Vagina (tissue), 2 donors: ENCODE data around the gene SLC2A10. TPM values are rescaled to one million over a fixed set of nuclear protein-coding genes. Genes with fewer than 3 reads are reported as not detected.

Experiments used
- DNase-seq, 2 donors: peaks; one replicate each; pipeline ENCODE4 v3.0.0-alpha.2; 2017; ENCODE audit errors: extremely low spot score in 2 of 2
- H3K27ac ChIP-seq: fragments of 200-600 bp; sonication (generic); one replicate; pipeline ENCODE4 v1.5.1; 2019
- H3K27me3 ChIP-seq: fragments of 200-600 bp; sonication (generic); one replicate; pipeline ENCODE4 v1.5.1; 2019
- H3K36me3 ChIP-seq, 2 donors: fragments of 200-600 bp; sonication (generic); one replicate each; pipeline ENCODE4 v1.5.1; 2017 to 2019
- H3K4me1 ChIP-seq: fragments of 200-600 bp; sonication (generic); one replicate; pipeline ENCODE4 v1.5.1; 2019
- H3K4me3 ChIP-seq, 2 donors: fragments of 200-600 bp; sonication (generic); 1 replicate in 1 of 2; 2 replicates in 1 of 2; pipeline ENCODE4 v1.5.1; 2016 to 2019
- H3K9me3 ChIP-seq: fragments of 200-600 bp; sonication (generic); one replicate; pipeline ENCODE4 v1.5.1; 2019
- CTCF ChIP-seq, 3 experiments: fragments of 450-650 bp in 2 of 3; fragments of 200-600 bp in 1 of 3; sonication (generic) in 1 of 3; IDR thresholded peaks; one replicate each; pipeline ENCODE4 v1.5.1; 2017 to 2019; ENCODE audit warnings: antibody characterized with exemption in 3 of 3, mild to moderate bottlenecking in 2 of 3, moderate library complexity in 2 of 3
- POLR2A ChIP-seq, 2 donors: fragments of 450-650 bp; IDR thresholded peaks; one replicate each; pipeline ENCODE4 v1.6.1; 2017; ENCODE audit warnings: antibody characterized with exemption in 2 of 2, mild to moderate bottlenecking in 2 of 2, moderate library complexity in 2 of 2
- POLR2AphosphoS5 ChIP-seq, 2 donors: sonication (generic); formaldehyde crosslinking; IDR thresholded peaks; one replicate each; pipeline ENCODE4 v1.9.0; 2017; ENCODE audit warnings: antibody characterized with exemption in 2 of 2, mild to moderate bottlenecking in 2 of 2, low read depth in 1 of 2; ENCODE audit not compliant: insufficient read depth in 1 of 2
- intact Hi-C: fragments of 100-400 bp; cut with DNase I; formaldehyde crosslinking; loops from one replicate; pipeline ENCODE4 v1.15.1; 2023
- total RNA-seq: library from RNA; depleted of rRNA; stranded (reverse); fragments of >200 nt; gene quantifications from one replicate; pipeline ENCODE4 v1.2.3, GENCODE V29; 2016

The SLC2A10 gene
- total RNA-seq, 1 donor from 2014 or later = 21.6 TPM

GRCh38 chr20:46688151-46689081 lies 21.0 kb upstream of the SLC2A10 start:
- peak overlapping the region; percentile 93 for H3K27ac ChIP-seq
- H3K27me3 ChIP-seq = no peaks in the 10 kb centered on the region
- peaks cover 0 to 12% of the 10 kb centered on the region in 2 donors for H3K36me3 ChIP-seq
- H3K4me1 ChIP-seq = peaks cover 49% of the 10 kb centered on the region
- no peaks in the 10 kb centered on the region for H3K9me3 ChIP-seq
- TF ChIP-seq POLR2AphosphoS5 (IDR thresholded peaks at IDR 0.05; ENCODE audit: insufficient read depth in 1 of 2, low read depth in 1 of 2) (no peak), CTCF (IDR thresholded peaks at IDR 0.05) (no peak), POLR2A (IDR thresholded peaks at IDR 0.05) (no peak)
- no peak for DNase-seq
- intact Hi-C loops = loop anchor here (10.0 kb wide), 1 partner anchor 124 kb away; no protein-coding TSS in a partner anchor
- peak overlapping the region; percentile 77 to 79 for H3K4me3 ChIP-seq

GRCh38 chr20:46689082-46689753 lies 20.2 kb upstream of the SLC2A10 start, which contains the start of gene TP53RK:
TP53RK (minus strand) TSS chr20:46689444; CDS start chr20:46689414, 30 bp downstream.
- intact Hi-C loops = loop anchor here (10.0 kb wide), 1 partner anchor 124 kb away; no protein-coding TSS in a partner anchor

GRCh38 chr20:46689754-46690085 lies 19.7 kb upstream of the SLC2A10 start:
- no peak for DNase-seq
- H3K4me3 ChIP-seq = peak overlapping the region; percentile 77 to 79
- peak overlapping the region; percentile 93 for H3K27ac ChIP-seq
- TF ChIP-seq POLR2AphosphoS5 (IDR thresholded peaks at IDR 0.05; ENCODE audit: insufficient read depth in 1 of 2, low read depth in 1 of 2) = peak in 1 of 2 donors; percentile 4
- no peak for TF ChIP-seq CTCF (IDR thresholded peaks at IDR 0.05)
- TF ChIP-seq POLR2A (IDR thresholded peaks at IDR 0.05) = peak in 1 of 2 donors; percentile 8
- H3K4me1 ChIP-seq = peaks cover 38% of the 10 kb centered on the region
- intact Hi-C loops = loop anchor here (10.0 kb wide), 1 partner anchor 125 kb away; no protein-coding TSS in a partner anchor
- peaks cover 0 to 12% of the 10 kb centered on the region in 2 donors for H3K36me3 ChIP-seq
- H3K27me3 ChIP-seq = no peaks in the 10 kb centered on the region
- no peaks in the 10 kb centered on the region for H3K9me3 ChIP-seq

More at GRCh38 chr20:46689082-46689753, 20.2 kb upstream of the SLC2A10 start, which contains the start of gene TP53RK:
- Histone ChIP-seq H3K27ac (peak within 1 kb of the TSS; percentile 93), H3K4me3 (peak within 1 kb of the TSS; percentile 77 to 79), H3K27me3 (no peaks in the 10 kb centered on the region), H3K9me3 (no peaks in the 10 kb centered on the region), H3K36me3 (peaks cover 0 to 12% of the 10 kb centered on the region in 2 donors), H3K4me1 (peaks cover 43% of the 10 kb centered on the region)
- TF ChIP-seq POLR2AphosphoS5 (IDR thresholded peaks at IDR 0.05; ENCODE audit: insufficient read depth in 1 of 2, low read depth in 1 of 2) = peak; percentile 93 to 96
- peak in 1 of 2 donors; percentile 77 for TF ChIP-seq POLR2A (IDR thresholded peaks at IDR 0.05)
- peak in 1 of 3 experiments; percentile 54 for TF ChIP-seq CTCF (IDR thresholded peaks at IDR 0.05)
- peak in 1 of 2 donors; percentile 100 for DNase-seq

- Histone ChIP-seq H3K27ac (peak overlapping the region; percentile 93), H3K27me3 (no peaks in the 10 kb centered on the region), H3K36me3 (peaks cover 0 to 12% of the 10 kb centered on the region in 2 donors), H3K9me3 (no peaks in the 10 kb centered on the region), H3K4me1 (peaks cover 31% of the 10 kb centered on the region), H3K4me3 (peak overlapping the region; percentile 77 to 79)
- intact Hi-C loops = no loop called here
- no peak for DNase-seq
- no peak for TF ChIP-seq CTCF (IDR thresholded peaks at IDR 0.05)
- no peak for TF ChIP-seq POLR2A (IDR thresholded peaks at IDR 0.05)
- no peak for TF ChIP-seq POLR2AphosphoS5 (IDR thresholded peaks at IDR 0.05; ENCODE audit: insufficient read depth in 1 of 2, low read depth in 1 of 2)
Measured at GRCh38 chr20:46690219-46691106, 19.0 kb upstream of the SLC2A10 start.
